HCT116 (cell line): ENCODE measurements around the gene SLAMF1.

ENCODE experiments used
- EGR1 ChIP-seq: IDR thresholded peaks from 2 replicates; pipeline ENCODE4 v1.6.1; 2012; ENCODE audit warnings: low read depth
- ELF1 ChIP-seq: IDR thresholded peaks from 2 replicates; pipeline ENCODE4 v1.6.1; 2012; ENCODE audit warnings: low read depth, borderline replicate concordance
- EZH2 ChIP-seq: fragments of 200-600 bp; sonication (generic); IDR thresholded peaks from 2 replicates; pipeline ENCODE4 v1.6.1; 2017; ENCODE audit warnings: antibody characterized with exemption, mixed run types
- EZH2phosphoT487 ChIP-seq: fragments of 200-600 bp; IDR thresholded peaks from 2 replicates; pipeline ENCODE4 v1.6.1; 2018; ENCODE audit warnings: antibody characterized with exemption, borderline replicate concordance
- JUND ChIP-seq: IDR thresholded peaks from 2 replicates; pipeline ENCODE4 v1.6.1; 2012
- POLR2A ChIP-seq: IDR thresholded peaks from 2 replicates; pipeline ENCODE4 v1.7.0; 2011; ENCODE audit warnings: borderline replicate concordance; ENCODE audit not compliant: insufficient read depth, insufficient read length; ENCODE audit errors: extremely low read depth
- POLR2AphosphoS5 ChIP-seq: IDR thresholded peaks from 2 replicates; pipeline ENCODE4 v1.6.1; 2011; ENCODE audit warnings: mild to moderate bottlenecking, low read depth, low read length, moderate library complexity
- SIN3A ChIP-seq: IDR thresholded peaks from 2 replicates; pipeline ENCODE4 v1.6.1; 2012; ENCODE audit warnings: low read depth
- ZFX ChIP-seq: fragments of 450-650 bp; IDR thresholded peaks from 2 replicates; pipeline ENCODE4 v1.6.1; 2017
- TF ChIP-seq, protein P1 (sequence below): IDR thresholded peaks from 2 replicates; pipeline ENCODE4 v1.6.1; 2012
- TF ChIP-seq, protein P2 (sequence below), 3 experiments: fragments of 200-600 bp in 1 of 3; sonication (generic) in 1 of 3; IDR thresholded peaks in 2 of 3; conservative IDR thresholded peaks in 1 of 3; 2 replicates each; pipeline ENCODE4 v1.5.1; 2012 to 2017; ENCODE audit warnings: low read depth in 2 of 3, low read length in 2 of 3, antibody characterized with exemption in 1 of 3, borderline replicate concordance in 1 of 3, control low read depth in 1 of 3, mild to moderate bottlenecking in 1 of 3, mixed read lengths in 1 of 3, mixed run types in 1 of 3, moderate library complexity in 1 of 3; ENCODE audit not compliant: insufficient read depth in 1 of 3
- TF ChIP-seq, protein P3 (sequence below): IDR thresholded peaks from 2 replicates; pipeline ENCODE4 v1.6.1; 2012; ENCODE audit warnings: low read depth
- TF ChIP-seq, protein P4 (sequence below): IDR thresholded peaks from 2 replicates; pipeline ENCODE4 v1.6.1; 2012

DNA sequence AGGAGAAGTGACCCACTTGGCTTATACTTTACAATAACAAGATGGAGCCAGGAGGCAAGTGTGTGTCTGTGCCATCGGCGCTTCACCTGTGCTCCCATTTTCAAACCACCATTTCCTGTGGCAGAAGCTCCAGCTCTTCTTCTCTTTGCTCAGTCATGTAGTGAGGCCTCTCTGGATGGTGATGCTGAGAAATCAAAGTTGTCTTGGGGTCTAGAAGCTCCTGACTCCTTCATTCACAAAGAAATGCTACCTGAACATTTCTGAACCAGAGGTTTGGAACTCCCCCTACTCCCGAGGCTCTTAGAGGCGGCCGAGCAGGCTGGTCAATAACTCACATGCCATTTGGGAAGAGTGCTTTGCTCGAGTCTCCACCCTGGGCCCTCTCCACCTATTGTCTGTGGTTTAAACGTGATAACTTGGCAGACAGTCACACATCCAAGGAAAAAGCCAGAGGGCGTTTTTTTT, 18.0 kb downstream of the SLAMF1 start:
- TF ChIP-seq, protein P1, sequence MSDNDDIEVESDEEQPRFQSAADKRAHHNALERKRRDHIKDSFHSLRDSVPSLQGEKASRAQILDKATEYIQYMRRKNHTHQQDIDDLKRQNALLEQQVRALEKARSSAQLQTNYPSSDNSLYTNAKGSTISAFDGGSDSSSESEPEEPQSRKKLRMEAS = no peak
- TF ChIP-seq, protein P2, sequence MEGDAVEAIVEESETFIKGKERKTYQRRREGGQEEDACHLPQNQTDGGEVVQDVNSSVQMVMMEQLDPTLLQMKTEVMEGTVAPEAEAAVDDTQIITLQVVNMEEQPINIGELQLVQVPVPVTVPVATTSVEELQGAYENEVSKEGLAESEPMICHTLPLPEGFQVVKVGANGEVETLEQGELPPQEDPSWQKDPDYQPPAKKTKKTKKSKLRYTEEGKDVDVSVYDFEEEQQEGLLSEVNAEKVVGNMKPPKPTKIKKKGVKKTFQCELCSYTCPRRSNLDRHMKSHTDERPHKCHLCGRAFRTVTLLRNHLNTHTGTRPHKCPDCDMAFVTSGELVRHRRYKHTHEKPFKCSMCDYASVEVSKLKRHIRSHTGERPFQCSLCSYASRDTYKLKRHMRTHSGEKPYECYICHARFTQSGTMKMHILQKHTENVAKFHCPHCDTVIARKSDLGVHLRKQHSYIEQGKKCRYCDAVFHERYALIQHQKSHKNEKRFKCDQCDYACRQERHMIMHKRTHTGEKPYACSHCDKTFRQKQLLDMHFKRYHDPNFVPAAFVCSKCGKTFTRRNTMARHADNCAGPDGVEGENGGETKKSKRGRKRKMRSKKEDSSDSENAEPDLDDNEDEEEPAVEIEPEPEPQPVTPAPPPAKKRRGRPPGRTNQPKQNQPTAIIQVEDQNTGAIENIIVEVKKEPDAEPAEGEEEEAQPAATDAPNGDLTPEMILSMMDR (IDR thresholded peaks at IDR 0.05 in 2 of 3, conservative IDR thresholded peaks at IDR 0.05 in 1 of 3; ENCODE audit: borderline replicate concordance in 1 of 3, insufficient read depth in 1 of 3, low read depth in 2 of 3, low read length in 2 of 3) = no peak
- TF ChIP-seq ELF1 = no peak
- TF ChIP-seq EGR1 = no peak
- no peak for TF ChIP-seq SIN3A
- no peak for TF ChIP-seq EZH2
- TF ChIP-seq POLR2A = no peak
- TF ChIP-seq JUND = no peak
- TF ChIP-seq POLR2AphosphoS5 = no peak
- TF ChIP-seq EZH2phosphoT487 = no peak
- TF ChIP-seq ZFX = no peak
- TF ChIP-seq, protein P3, sequence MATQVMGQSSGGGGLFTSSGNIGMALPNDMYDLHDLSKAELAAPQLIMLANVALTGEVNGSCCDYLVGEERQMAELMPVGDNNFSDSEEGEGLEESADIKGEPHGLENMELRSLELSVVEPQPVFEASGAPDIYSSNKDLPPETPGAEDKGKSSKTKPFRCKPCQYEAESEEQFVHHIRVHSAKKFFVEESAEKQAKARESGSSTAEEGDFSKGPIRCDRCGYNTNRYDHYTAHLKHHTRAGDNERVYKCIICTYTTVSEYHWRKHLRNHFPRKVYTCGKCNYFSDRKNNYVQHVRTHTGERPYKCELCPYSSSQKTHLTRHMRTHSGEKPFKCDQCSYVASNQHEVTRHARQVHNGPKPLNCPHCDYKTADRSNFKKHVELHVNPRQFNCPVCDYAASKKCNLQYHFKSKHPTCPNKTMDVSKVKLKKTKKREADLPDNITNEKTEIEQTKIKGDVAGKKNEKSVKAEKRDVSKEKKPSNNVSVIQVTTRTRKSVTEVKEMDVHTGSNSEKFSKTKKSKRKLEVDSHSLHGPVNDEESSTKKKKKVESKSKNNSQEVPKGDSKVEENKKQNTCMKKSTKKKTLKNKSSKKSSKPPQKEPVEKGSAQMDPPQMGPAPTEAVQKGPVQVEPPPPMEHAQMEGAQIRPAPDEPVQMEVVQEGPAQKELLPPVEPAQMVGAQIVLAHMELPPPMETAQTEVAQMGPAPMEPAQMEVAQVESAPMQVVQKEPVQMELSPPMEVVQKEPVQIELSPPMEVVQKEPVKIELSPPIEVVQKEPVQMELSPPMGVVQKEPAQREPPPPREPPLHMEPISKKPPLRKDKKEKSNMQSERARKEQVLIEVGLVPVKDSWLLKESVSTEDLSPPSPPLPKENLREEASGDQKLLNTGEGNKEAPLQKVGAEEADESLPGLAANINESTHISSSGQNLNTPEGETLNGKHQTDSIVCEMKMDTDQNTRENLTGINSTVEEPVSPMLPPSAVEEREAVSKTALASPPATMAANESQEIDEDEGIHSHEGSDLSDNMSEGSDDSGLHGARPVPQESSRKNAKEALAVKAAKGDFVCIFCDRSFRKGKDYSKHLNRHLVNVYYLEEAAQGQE = no peak
- TF ChIP-seq, protein P4, sequence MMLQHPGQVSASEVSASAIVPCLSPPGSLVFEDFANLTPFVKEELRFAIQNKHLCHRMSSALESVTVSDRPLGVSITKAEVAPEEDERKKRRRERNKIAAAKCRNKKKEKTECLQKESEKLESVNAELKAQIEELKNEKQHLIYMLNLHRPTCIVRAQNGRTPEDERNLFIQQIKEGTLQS = no peak
